ENCODE measurements around the gene NEDD9. TPM values are rescaled to one million over a fixed set of nuclear protein-coding genes. Genes with fewer than 3 reads are reported as not detected.

Gene NEDD9
- total RNA-seq, 1 experiment from 2014 or later, result 0.17 TPM

DNA sequence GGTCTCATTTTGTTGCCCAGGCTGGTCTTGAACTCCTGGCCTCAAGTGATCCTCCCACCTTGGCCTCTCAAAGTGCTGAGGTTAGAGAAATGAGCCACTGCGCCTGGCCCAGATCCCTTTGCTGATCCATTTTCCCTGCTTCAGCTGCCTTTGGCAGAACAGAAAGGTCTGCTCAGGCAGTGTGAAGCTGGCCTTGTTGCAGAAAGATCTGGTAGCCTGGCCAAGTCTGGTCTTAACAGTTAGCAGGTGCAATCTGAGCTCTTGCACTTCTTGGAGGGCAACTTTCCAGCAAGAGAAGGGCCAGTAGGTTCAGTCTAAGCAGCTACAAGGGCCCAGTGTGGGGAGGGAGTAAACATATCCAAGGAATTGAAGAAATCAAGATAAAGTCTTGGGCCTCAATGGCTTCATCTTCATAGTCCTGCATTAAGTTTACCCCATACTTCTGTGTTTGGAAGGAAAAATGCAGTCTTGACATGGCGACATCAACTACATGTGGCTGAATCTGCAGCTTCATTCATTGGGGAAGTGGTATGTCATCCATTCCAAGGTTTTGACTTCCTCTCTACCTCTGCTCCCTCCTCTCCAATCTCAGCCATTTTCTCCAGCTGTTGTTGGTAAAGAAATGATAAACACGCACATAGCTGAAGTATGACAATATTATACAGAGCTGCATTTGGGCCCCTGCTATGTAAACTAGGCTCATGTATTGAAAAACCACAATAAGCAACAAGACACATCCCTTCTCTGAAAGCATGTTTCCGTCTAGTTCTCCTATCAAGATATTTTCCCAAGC, 39.0 kb upstream of the NEDD9 start (continued):
- TF ChIP-seq, protein P1, sequence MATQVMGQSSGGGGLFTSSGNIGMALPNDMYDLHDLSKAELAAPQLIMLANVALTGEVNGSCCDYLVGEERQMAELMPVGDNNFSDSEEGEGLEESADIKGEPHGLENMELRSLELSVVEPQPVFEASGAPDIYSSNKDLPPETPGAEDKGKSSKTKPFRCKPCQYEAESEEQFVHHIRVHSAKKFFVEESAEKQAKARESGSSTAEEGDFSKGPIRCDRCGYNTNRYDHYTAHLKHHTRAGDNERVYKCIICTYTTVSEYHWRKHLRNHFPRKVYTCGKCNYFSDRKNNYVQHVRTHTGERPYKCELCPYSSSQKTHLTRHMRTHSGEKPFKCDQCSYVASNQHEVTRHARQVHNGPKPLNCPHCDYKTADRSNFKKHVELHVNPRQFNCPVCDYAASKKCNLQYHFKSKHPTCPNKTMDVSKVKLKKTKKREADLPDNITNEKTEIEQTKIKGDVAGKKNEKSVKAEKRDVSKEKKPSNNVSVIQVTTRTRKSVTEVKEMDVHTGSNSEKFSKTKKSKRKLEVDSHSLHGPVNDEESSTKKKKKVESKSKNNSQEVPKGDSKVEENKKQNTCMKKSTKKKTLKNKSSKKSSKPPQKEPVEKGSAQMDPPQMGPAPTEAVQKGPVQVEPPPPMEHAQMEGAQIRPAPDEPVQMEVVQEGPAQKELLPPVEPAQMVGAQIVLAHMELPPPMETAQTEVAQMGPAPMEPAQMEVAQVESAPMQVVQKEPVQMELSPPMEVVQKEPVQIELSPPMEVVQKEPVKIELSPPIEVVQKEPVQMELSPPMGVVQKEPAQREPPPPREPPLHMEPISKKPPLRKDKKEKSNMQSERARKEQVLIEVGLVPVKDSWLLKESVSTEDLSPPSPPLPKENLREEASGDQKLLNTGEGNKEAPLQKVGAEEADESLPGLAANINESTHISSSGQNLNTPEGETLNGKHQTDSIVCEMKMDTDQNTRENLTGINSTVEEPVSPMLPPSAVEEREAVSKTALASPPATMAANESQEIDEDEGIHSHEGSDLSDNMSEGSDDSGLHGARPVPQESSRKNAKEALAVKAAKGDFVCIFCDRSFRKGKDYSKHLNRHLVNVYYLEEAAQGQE (IDR thresholded peaks at IDR 0.05; ENCODE audit: low read depth), result no peak
- no peak for TF ChIP-seq CBX3 (IDR thresholded peaks at IDR 0.05; ENCODE audit: low read depth)

DNA sequence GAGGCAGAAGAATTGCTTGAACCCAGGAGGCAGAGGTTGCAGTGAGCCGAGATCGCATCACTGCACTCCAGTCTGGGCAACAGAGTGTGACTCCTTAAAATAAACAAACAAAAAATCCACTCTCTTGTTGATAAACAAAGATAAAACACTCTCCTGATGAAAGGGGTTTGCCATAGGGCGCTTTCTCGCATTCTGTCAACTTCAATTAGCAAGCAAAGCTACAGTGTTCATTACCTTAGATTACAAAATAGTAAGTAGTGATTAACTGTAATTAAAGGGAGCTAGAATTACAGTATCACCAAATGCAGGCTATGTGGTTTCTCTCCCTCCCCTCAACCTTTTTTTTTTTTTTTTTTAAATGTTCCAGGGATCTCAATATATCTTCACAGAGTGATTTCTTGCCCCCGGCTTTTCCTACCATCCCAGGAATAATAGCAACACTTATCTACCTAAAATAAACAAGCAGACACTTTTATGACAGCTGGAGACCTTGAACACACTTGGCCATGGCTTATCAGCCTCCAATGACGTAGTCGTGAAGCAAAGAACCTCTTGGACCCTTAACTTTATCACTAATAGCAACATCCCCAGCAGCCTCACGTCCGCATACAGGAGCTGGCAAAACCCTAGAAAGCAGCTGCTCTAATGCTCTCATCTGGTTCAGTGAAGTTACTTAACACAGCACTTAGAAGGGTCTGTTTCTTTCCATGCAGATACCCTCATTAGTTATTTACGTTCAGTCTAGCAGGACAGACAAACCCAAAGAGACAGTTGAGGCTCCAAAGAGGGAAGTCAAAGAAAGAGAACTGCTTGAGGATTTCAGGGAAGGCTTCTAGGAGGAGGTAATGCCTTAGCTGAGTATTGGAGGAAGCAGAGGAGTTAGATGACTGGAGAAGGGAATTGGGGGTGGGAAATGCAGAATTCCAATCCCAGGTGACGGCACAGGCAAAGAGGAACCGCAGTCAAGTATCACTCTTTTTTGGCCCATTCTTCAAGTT, 37.9 kb upstream of the NEDD9 start:
- Histone ChIP-seq H3K9me2 (ENCODE audit: insufficient read depth) (no peaks in the 10 kb centered on the region), H3K9ac (ENCODE audit: low read length) (no peak overlapping the region), H4K20me1 (ENCODE audit: insufficient read depth) (no peaks in the 10 kb centered on the region), H3K4me3 (replicated peaks in 1 of 2; ENCODE audit: low read depth in 1 of 2, low read length in 2 of 2) (no peak overlapping the region), H2AFZ (ENCODE audit: low read depth, low read length, poor library complexity, severe bottlenecking) (no peak overlapping the region), H3K9me3 (ENCODE audit: control insufficient read depth in 1 of 2, insufficient read depth in 1 of 2, low read depth in 1 of 2, low read length in 2 of 2) (no peaks in the 10 kb centered on the region), H3K36me3 (ENCODE audit: control insufficient read depth in 1 of 2, insufficient read depth in 2 of 2, low read length in 2 of 2) (no peaks in the 10 kb centered on the region), H3K27me3 (ENCODE audit: insufficient read depth, low read length) (no peaks in the 10 kb centered on the region), H3K4me1 (ENCODE audit: control insufficient read depth in 1 of 2, insufficient read depth in 2 of 2, low read length in 2 of 2) (no peaks in the 10 kb centered on the region), H3K27ac (ENCODE audit: low read depth, low read length) (no peak overlapping the region), H3K79me2 (ENCODE audit: insufficient read depth, low read length) (no peaks in the 10 kb centered on the region), H3K4me2 (ENCODE audit: low read length) (no peak overlapping the region)
- ChIA-PET CTCF (no interaction called here), RAD21 (ENCODE audit: low non-redundant PET in 1 of 2, low total read pairs in 2 of 2, uncharacterized antibody in 2 of 2, unreplicated experiment in 2 of 2) (no interaction called here), POLR2A (no interaction called here)
- ATAC-seq, result no peak
- TF ChIP-seq, protein P2, sequence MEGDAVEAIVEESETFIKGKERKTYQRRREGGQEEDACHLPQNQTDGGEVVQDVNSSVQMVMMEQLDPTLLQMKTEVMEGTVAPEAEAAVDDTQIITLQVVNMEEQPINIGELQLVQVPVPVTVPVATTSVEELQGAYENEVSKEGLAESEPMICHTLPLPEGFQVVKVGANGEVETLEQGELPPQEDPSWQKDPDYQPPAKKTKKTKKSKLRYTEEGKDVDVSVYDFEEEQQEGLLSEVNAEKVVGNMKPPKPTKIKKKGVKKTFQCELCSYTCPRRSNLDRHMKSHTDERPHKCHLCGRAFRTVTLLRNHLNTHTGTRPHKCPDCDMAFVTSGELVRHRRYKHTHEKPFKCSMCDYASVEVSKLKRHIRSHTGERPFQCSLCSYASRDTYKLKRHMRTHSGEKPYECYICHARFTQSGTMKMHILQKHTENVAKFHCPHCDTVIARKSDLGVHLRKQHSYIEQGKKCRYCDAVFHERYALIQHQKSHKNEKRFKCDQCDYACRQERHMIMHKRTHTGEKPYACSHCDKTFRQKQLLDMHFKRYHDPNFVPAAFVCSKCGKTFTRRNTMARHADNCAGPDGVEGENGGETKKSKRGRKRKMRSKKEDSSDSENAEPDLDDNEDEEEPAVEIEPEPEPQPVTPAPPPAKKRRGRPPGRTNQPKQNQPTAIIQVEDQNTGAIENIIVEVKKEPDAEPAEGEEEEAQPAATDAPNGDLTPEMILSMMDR (IDR thresholded peaks at IDR 0.05 in 2 of 3, conservative IDR thresholded peaks at IDR 0.05 in 1 of 3; ENCODE audit: borderline replicate concordance in 1 of 3, insufficient read depth in 1 of 3, low read depth in 2 of 3, low read length in 2 of 3), result no peak
- TF ChIP-seq JUND (IDR thresholded peaks at IDR 0.05) (no peak), SIN3A (IDR thresholded peaks at IDR 0.05; ENCODE audit: low read depth) (no peak), TCF7L2 (IDR thresholded peaks at IDR 0.05; ENCODE audit: borderline replicate concordance, extremely low read depth, insufficient read depth, insufficient read length) (no peak), YY1 (IDR thresholded peaks at IDR 0.05; ENCODE audit: extremely low read depth, insufficient replicate concordance, low read depth, low read length) (no peak), ZFX (IDR thresholded peaks at IDR 0.05) (no peak), RAD21 (IDR thresholded peaks at IDR 0.05; ENCODE audit: low read depth) (no peak)
- TF ChIP-seq, protein P3, sequence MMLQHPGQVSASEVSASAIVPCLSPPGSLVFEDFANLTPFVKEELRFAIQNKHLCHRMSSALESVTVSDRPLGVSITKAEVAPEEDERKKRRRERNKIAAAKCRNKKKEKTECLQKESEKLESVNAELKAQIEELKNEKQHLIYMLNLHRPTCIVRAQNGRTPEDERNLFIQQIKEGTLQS (IDR thresholded peaks at IDR 0.05), result no peak
- no TSS peak for BruUV-seq (replicated peaks)
- DNase-seq (ENCODE audit: low read depth, low spot score), result no peak
- intact Hi-C loops (cut with micrococcal nuclease), result no loop called here

Data from HCT116 (cell line).